ENCODE results near the gene R3HCC1L. TPM values are rescaled to one million over a fixed set of nuclear protein-coding genes. Genes with fewer than 3 reads are reported as not detected.

Gene R3HCC1L
- total RNA-seq, 1 experiment from 2014 or later, result 15.9 TPM

GRCh38 chr10:98256692-98257091 lies 122.2 kb downstream of the R3HCC1L start:
- ATAC-seq, result no peak
- ChIA-PET POLR2A (no interaction called here), CTCF (no interaction called here)
- Histone ChIP-seq H3K36me3 (ENCODE audit: control insufficient read depth, insufficient read depth, low read length) (no peaks in the 10 kb centered on the region), H3K4me1 (ENCODE audit: control insufficient read depth, insufficient read depth, low read length) (no peaks in the 10 kb centered on the region), H3K27ac (ENCODE audit: low read length) (no peak overlapping the region), H3K4me3 (ENCODE audit: low read depth in 2 of 2, low read length in 2 of 2) (no peak overlapping the region), H3K9me3 (ENCODE audit: control insufficient read depth, insufficient read depth, low read depth, low read length) (no peaks in the 10 kb centered on the region), H3K27me3 (ENCODE audit: control insufficient read depth, insufficient read depth, low read length) (no peaks in the 10 kb centered on the region)
- intact Hi-C loops (cut with micrococcal nuclease; ENCODE audit: unreplicated experiment) (no loop called here), in situ Hi-C loops (cut with HindIII; ENCODE audit: low pct_unique_long_range_greater_than_20kb, low sequenced_read_pairs) (no loop called here)
- TF ChIP-seq REST (IDR thresholded peaks at IDR 0.05; ENCODE audit: insufficient read depth in 1 of 2, low read depth in 2 of 2, low read length in 1 of 2) (no peak), TCF7L2 (IDR thresholded peaks at IDR 0.05; ENCODE audit: low read depth, low read length) (no peak), CTCF (IDR thresholded peaks at IDR 0.05) (no peak), SIN3A (IDR thresholded peaks at IDR 0.05; ENCODE audit: borderline replicate concordance, insufficient read depth, low read depth, low read length) (no peak), POLR2AphosphoS5 (IDR thresholded peaks at IDR 0.05; ENCODE audit: low read depth, low read length) (no peak)
- DNase-seq (ENCODE audit: low read depth, low spot score), result no peak
- no TSS peak for BruUV-seq (replicated peaks)

GRCh38 chr10:98257198-98257597 lies 122.7 kb downstream of the R3HCC1L start:
- in situ Hi-C loops (cut with HindIII; ENCODE audit: low pct_unique_long_range_greater_than_20kb, low sequenced_read_pairs) (no loop called here), intact Hi-C loops (cut with micrococcal nuclease; ENCODE audit: unreplicated experiment) (no loop called here)
- no peak for DNase-seq (ENCODE audit: low read depth, low spot score)
- ATAC-seq, result no peak
- H3K4me3 ChIP-seq (ENCODE audit: low read depth in 2 of 2, low read length in 2 of 2), result no peak overlapping the region
- no peak overlapping the region for H3K27ac ChIP-seq (ENCODE audit: low read length)
- H3K4me1 ChIP-seq (ENCODE audit: control insufficient read depth, insufficient read depth, low read length), result no peaks in the 10 kb centered on the region
- H3K27me3 ChIP-seq (ENCODE audit: control insufficient read depth, insufficient read depth, low read length), result no peaks in the 10 kb centered on the region
- TF ChIP-seq CTCF (IDR thresholded peaks at IDR 0.05), result no peak
- no peak for TF ChIP-seq TCF7L2 (IDR thresholded peaks at IDR 0.05; ENCODE audit: low read depth, low read length)
- TF ChIP-seq POLR2AphosphoS5 (IDR thresholded peaks at IDR 0.05; ENCODE audit: low read depth, low read length), result no peak
- no peak for TF ChIP-seq SIN3A (IDR thresholded peaks at IDR 0.05; ENCODE audit: borderline replicate concordance, insufficient read depth, low read depth, low read length)
- no peak for TF ChIP-seq REST (IDR thresholded peaks at IDR 0.05; ENCODE audit: insufficient read depth in 1 of 2, low read depth in 2 of 2, low read length in 1 of 2)
- POLR2A ChIA-PET, result no interaction called here
- H3K9me3 ChIP-seq (ENCODE audit: control insufficient read depth, insufficient read depth, low read depth, low read length), result no peaks in the 10 kb centered on the region
- H3K36me3 ChIP-seq (ENCODE audit: control insufficient read depth, insufficient read depth, low read length), result no peaks in the 10 kb centered on the region
- no TSS peak for BruUV-seq (replicated peaks)
- CTCF ChIA-PET, result no interaction called here

Measured in Panc1 (cell line).